GM18502 (cell line): Measurements from ENCODE around the gene LRRC27.
"Not testable (repeated sequence)": the region's sequence is repeated elsewhere in the genome, so short reads cannot be mapped to it uniquely, and the experiment has no call there.

Source experiments
- ATAC-seq: cut with Tn5 transposase; IDR thresholded peaks from one replicate; pipeline ENCODE4 v1.9.1; 2021; ENCODE audit warnings: mild to moderate bottlenecking; ENCODE audit not compliant: unreplicated experiment, poor library complexity

Gene LRRC27

DNA sequence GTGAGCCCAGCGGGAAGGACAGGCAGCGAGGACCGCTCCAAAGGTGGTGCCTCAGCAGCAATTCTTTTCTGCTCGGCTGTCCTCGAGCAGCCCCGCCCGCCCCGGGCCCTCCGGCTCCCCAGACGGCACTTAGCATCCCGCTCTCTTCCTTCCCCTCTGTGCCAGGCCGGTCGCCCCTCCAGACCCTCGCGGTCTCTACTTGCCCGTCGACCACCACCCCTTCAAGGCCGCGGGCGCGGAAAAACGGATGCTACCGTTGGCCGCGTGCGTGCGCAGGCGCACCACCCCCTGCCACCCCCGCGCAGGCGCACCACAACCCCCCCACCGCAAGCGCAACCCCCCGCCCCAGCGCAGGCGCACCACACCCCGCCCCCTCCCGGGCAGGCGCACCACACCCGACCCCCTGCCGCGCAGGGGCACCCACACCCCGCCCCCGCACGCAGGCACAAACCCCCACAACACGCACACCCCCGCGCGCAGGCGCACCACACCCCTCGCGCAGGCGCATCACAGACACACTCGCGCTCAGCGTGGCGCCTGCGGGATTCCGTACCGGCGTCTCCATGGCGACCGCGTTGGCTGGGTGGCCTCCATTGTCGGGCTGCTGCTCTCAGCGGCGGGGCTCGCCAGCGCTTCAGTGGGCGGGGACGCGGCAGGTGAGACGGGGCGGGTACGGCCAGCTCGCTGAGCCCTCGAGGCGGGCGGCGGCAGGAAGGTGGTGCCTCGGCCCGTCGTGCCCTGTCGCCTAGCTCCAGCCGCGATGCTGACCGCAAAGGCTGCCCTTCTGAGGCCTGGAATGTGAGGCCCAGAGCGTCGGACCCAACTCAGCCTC lies at the start of gene LRRC27:
TSS of gene LRRC27 (plus strand) at position 593 of the 832 bp plus-strand sequence. CDS start 1,332 bp downstream, outside the sequence.
- peak; percentile 76 for ATAC-seq

GRCh38 chr10:132282667-132283603 lies 49.1 kb upstream of the LRRC27 start:
- ATAC-seq: no peak

- no peak for ATAC-seq
Observed at GRCh38 chr10:132283604-132284382, 48.2 kb upstream of the LRRC27 start.

- ATAC-seq: no peak
Observed at GRCh38 chr10:132289439-132289838, 42.6 kb upstream of the LRRC27 start.

DNA sequence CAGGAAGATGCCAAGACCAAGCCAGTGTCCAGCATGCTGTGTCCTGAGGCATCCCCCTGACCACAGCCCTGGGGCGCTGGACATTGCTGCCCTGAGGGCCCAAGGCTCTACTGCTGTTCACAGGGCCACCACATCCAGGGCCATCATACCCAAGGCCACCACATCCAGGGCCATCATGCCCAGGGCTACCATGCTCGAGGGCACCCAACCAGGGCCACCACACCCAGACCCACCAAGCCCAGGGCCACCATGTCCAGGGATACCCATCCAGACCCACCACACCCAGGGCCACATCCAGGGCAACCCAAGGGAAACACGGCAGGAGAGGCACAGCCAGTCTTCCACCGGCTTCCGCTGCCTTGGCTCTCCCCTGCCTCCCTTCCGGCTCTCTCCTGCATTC lies 41.4 kb upstream of the LRRC27 start:
- no peak for ATAC-seq

DNA sequence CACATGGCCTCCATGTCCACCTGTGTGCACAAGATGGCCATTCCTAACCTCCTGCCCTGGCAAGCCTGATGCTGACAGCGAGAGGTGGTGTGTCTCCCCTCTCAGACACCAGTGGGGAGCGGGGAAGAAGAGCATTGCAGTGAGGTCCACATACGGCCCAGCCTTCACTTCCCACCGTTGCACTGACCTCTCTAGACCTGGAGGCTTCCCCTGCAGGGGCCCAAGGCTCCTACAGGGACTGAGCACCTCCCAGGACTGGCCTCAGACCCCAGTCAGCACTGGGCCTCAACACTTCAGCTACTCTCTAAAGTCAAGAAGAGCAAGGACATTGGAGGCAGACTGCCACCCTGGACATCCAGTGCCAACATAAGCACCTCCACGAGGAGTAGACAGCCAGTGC lies 40.2 kb upstream of the LRRC27 start:
- no peak for ATAC-seq

DNA sequence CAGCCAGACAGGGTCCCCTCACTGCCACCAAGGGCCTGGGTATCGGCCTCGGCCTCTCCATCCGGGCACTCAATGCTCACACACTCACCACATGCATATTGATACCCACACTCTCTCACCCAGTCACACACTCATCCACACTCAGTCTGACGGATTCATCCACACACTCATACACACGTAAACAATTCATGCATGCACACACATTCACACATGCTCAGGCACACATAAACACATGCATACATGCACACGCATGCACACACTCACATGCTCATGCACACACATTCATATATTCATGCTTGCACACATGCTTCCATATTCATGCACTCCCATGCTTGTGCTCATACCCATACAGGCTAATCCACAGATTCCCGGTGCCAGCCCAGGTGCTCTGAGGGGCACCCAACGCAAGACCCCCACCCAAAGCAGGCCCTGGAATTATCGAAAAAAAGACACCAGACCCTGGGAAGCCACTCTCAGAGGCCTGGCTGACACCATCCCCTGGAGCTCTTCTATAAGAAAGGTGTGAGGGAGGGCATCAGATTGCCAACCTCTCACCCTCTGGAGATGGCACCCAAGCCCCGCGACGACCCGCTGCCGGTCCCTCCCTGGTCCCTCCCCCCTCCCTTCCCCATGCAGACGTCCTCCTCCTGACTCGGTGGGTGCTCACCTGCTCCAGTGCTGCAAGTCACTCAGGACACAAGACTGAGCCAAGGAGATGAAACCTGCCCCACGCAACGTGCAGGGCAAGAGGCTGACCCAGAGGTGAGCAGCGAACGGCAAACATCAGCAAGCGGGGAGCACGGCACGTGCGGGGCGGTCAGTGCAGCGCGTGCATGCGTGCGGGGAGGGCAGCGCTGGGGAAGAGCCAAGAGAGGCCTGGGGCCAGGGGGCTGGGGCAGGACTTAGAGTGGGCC lies 39.4 kb upstream of the LRRC27 start:
- no peak for ATAC-seq

- ATAC-seq: no peak
Observed at GRCh38 chr10:132293201-132293812, 38.7 kb upstream of the LRRC27 start.

GRCh38 chr10:132293813-132294520 lies 38.0 kb upstream of the LRRC27 start:
- ATAC-seq: no peak

DNA sequence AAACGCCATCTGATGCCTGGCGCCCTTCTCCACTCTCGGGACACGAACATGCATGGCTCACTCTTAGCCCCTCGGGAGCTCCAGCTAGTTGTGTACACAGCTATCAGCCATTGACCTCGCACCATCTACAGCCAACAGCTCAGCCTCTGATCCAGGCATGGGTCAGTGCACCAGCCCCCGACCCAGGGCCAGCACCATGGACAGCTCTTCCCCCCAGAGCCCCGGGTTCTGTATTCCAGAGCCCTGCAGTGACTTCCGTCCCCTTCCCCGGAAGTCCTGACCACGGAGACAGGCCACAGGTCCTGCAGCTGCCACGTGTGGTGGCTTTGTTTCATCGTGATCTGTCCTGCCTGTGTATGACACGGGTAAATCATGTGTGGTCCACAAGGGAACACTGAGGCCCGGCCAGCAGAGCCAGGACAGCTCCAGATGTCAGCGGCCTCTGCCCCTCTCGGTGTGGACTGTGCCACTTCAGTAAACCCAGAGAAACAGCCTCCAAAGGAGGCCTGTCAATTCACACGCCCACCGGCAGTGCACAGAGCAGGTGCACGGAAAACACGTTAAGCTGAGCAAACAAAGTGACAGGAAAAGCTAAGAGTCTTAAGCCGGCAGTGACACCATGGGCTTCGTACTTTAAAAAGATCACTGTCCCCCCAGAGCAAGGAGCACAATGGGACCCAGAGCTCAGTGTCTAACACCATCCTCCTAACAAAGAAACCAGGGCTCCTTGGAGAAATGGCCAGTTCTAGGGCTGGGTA lies 37.3 kb upstream of the LRRC27 start:
- ATAC-seq: no peak

- not testable (repeated sequence) for ATAC-seq
Observed at GRCh38 chr10:132295481-132295880, 36.5 kb upstream of the LRRC27 start.

- ATAC-seq: no peak
Observed at GRCh38 chr10:132296666-132297443, 35.1 kb upstream of the LRRC27 start.

DNA sequence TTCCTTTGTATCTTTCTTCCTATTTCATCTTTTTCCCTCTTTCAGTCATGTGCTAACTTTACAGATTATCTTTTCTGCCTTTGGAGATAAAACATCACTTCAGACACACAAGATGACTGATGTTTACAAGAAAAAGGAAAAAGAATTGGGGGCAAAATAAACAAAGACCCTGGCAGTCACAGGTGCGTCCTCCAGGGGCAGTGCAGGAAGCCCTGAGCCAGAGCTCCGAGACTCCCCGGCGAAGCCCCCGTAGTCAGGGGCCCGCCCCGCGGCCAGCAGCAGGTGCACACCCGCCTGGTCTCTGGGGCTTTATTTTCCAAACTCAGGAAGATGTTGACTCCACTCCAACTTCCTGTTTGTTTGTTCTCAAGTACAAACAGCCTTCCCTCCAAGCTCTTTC lies 34.5 kb upstream of the LRRC27 start:
- no peak for ATAC-seq

- no peak for ATAC-seq
Observed at GRCh38 chr10:132298038-132298881, 33.7 kb upstream of the LRRC27 start.

DNA sequence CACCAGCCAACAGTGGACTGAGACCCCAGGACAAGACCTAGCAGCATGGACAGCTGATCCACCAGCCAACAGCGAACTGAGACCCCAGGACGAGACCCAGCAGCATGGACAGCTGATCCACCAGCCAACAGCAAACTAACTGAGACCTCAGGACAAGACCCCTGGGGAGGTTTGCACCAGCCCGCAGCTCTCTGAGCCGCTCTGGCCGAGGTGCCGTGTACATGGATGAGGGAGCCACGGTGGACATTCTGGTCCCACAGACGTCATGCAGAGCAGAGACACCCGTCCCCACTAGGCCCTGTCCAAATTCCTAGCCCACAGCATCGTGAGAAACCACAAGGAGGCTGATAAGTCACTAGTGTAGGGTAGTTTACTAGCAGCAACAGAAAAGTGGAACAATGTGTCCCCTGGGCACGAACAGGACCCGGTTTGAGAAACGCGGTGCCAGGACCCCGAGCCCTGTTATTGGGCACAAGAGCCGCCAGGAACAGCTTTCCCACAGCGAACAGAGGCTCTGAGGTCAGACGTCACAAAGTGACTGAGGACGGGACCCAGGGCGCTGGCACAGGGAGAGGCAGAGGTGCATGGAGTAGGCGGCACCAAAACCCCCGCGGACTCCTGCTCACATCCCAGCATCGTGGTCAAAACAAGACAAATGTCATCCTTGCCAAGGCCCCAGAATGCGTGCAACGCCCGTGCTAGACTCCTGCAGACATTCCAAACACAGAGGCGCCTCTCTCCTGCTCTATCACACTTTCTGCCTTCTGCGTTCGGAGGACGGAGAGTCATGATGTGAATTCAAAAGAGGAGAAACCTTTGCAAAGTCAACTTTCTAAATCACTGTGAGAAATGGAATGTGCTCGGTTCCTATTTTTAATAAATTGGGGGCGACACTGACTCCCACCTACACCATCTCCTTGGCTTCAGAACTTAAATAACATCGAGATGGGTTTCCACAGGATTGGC lies 32.3 kb upstream of the LRRC27 start:
- no peak for ATAC-seq
